CD4-positive, alpha-beta T cell (primary cell): Measurements from ENCODE around the gene ZNF571. TPM values are rescaled to one million over a fixed set of nuclear protein-coding genes. Genes with fewer than 3 reads are reported as not detected.

Experiments
- ATAC-seq: fragments of 200-7000 bp; cut with Tn5 transposase; one replicate; pipeline ENCODE4 v1.10.0; 2022; ENCODE audit warnings: mild to moderate bottlenecking; ENCODE audit not compliant: poor library complexity
- CTCF ChIA-PET: fragments of 350-600 bp; sonication (Branson Sonifier 250); formaldehyde crosslinking; loops from one replicate; lab custom pipeline; 2021; ENCODE audit warnings: antibody characterized with exemption, inconsistent platforms; lab: Charles Lee
- POLR2A ChIA-PET: fragments of 350-600 bp; sonication (Branson Sonifier 250); formaldehyde crosslinking; loops from one replicate; lab custom pipeline; 2021; ENCODE audit warnings: antibody characterized with exemption, inconsistent platforms; lab: Charles Lee
- DNase-seq, 14 experiments: peaks; one replicate each; pipeline ENCODE4 v3.0.0-alpha.2; 2013 to 2020; ENCODE audit warnings: mixed read lengths in 2 of 14
- H3K27ac ChIP-seq, 2 donors: one replicate each; pipeline versions ENCODE4 v1.5.1 to v1.7.0; 2013; ENCODE audit warnings: low read length in 2 of 2, low read depth in 1 of 2, mild to moderate bottlenecking in 1 of 2
- H3K27me3 ChIP-seq, 2 experiments: 1 replicate in 1 of 2; 2 replicates in 1 of 2; pipeline versions ENCODE4 v1.6.1 to v1.7.0; 2013; ENCODE audit warnings: low read length in 2 of 2, control low read depth in 1 of 2, mild to moderate bottlenecking in 1 of 2, moderate library complexity in 1 of 2; ENCODE audit not compliant: insufficient read depth in 2 of 2, control insufficient read depth in 1 of 2
- H3K36me3 ChIP-seq: one replicate; pipeline ENCODE4 v1.6.1; 2013; ENCODE audit warnings: low read length, control low read depth; ENCODE audit not compliant: insufficient read depth
- H3K4me1 ChIP-seq: one replicate; pipeline ENCODE4 v1.6.1; 2013; ENCODE audit warnings: low read length, control low read depth; ENCODE audit not compliant: insufficient read depth
- H3K4me3 ChIP-seq: one replicate; pipeline ENCODE4 v1.5.1; 2013; ENCODE audit warnings: mild to moderate bottlenecking, low read length, moderate library complexity
- H3K9me3 ChIP-seq, 2 experiments: 1 replicate in 1 of 2; 2 replicates in 1 of 2; pipeline versions ENCODE4 v1.6.1 to v1.7.0; 2013; ENCODE audit warnings: low read length in 2 of 2, mild to moderate bottlenecking in 2 of 2, control low read depth in 1 of 2, moderate library complexity in 1 of 2; ENCODE audit not compliant: control insufficient read depth in 1 of 2, insufficient read depth in 1 of 2
- H3K27ac Mint-ChIP-seq: one replicate; pipeline ENCODE4 v1.8.0; 2020; ENCODE audit warnings: mixed read lengths
- H3K27me3 Mint-ChIP-seq: one replicate; pipeline ENCODE4 v1.8.0; 2021; ENCODE audit warnings: mixed read lengths
- H3K36me3 Mint-ChIP-seq: one replicate; pipeline ENCODE4 v1.8.0; 2021; ENCODE audit warnings: low read depth, mixed read lengths
- H3K4me1 Mint-ChIP-seq: one replicate; pipeline ENCODE4 v1.8.0; 2021; ENCODE audit warnings: low read depth, mixed read lengths
- H3K4me3 Mint-ChIP-seq: one replicate; pipeline ENCODE4 v1.8.0; 2020; ENCODE audit warnings: mild to moderate bottlenecking, mixed read lengths
- H3K9me3 Mint-ChIP-seq: one replicate; pipeline ENCODE4 v1.8.0; 2020; ENCODE audit warnings: mixed read lengths
- CTCF ChIP-seq: fragments of 200-600 bp; IDR thresholded peaks from one replicate; pipeline ENCODE4 v1.8.0; 2022; ENCODE audit warnings: antibody characterized with exemption, mild to moderate bottlenecking
- intact Hi-C, 2 experiments: fragments of 100-400 bp; cut with DNase I in 1 of 2; cut with micrococcal nuclease in 1 of 2; formaldehyde crosslinking; loops; one replicate each; pipeline versions ENCODE4 v1.15.1 to v1.9.0; 2023 to 2025; cut with DNase I, micrococcal nuclease
- total RNA-seq, 174 experiments: library from RNA in 2 of 174; stranded (reverse) in 2 of 174; gene quantifications; one replicate each; pipeline ENCODE4 v1.2.3 and lab custom pipeline; 2021 to 2026

ZNF571 gene
- total RNA-seq, 2 experiments from 2014 or later, result 6.7 to 7.0 TPM

- no peak overlapping the region for H3K27ac ChIP-seq
- Mint-ChIP-seq H3K27me3 (no peaks in the 10 kb centered on the region), H3K36me3 (peaks cover 91% of the 10 kb centered on the region), H3K4me1 (no peaks in the 10 kb centered on the region), H3K9me3 (peaks cover 11% of the 10 kb centered on the region), H3K27ac (no peak overlapping the region), H3K4me3 (no peak overlapping the region)
- DNase-seq (no peak), ATAC-seq (no peak)
- ChIA-PET POLR2A (no interaction called here), CTCF (no interaction called here)
- H3K36me3 ChIP-seq, result peaks cover 24% of the 10 kb centered on the region
- no peaks in the 10 kb centered on the region for H3K4me1 ChIP-seq
- H3K4me3 ChIP-seq, result no peak overlapping the region
- peaks cover 58 to 75% of the 10 kb centered on the region in 2 experiments for H3K9me3 ChIP-seq
- no peaks in the 10 kb centered on the region for H3K27me3 ChIP-seq
- intact Hi-C loops, result no loop called here
- TF ChIP-seq CTCF, result no peak
Measured at GRCh38 chr19:37519890-37520289, 74.7 kb downstream of the ZNF571 start.

Other genes with a start within 250 kb of the ZNF571 start
- 1 to 10 TPM; 7.8 to 8.4 TPM for gene ZNF527, start 223.7 kb downstream of the ZNF571 start, total RNA-seq
- gene ZNF569, start 127.3 kb downstream of the ZNF571 start, total RNA-seq, result 1 to 10 TPM; 5.0 to 5.2 TPM
- gene ZNF570, start 125.4 kb downstream of the ZNF571 start, total RNA-seq, result 1 to 10 TPM; 8.3 to 9.1 TPM
- 1 to 10 TPM; 2.3 TPM for gene ZNF793, start 87.9 kb downstream of the ZNF571 start, total RNA-seq
- gene ZNF540, start 84 bp upstream of the ZNF571 start, total RNA-seq, result 10 to 100 TPM; 11.6 to 12.0 TPM
- gene ZFP30, start 60.7 kb upstream of the ZNF571 start, total RNA-seq, result 1 to 10 TPM; 3.6 to 3.7 TPM
- gene ZNF607, start 125.0 kb upstream of the ZNF571 start, total RNA-seq, result 1 to 10 TPM; 2.2 to 2.3 TPM
- gene ZNF573, start 184.8 kb upstream of the ZNF571 start, total RNA-seq, result 1 to 10 TPM; 4.6 to 5.0 TPM